ENCODE data around the gene PPARG.

Gene PPARG

DNA sequence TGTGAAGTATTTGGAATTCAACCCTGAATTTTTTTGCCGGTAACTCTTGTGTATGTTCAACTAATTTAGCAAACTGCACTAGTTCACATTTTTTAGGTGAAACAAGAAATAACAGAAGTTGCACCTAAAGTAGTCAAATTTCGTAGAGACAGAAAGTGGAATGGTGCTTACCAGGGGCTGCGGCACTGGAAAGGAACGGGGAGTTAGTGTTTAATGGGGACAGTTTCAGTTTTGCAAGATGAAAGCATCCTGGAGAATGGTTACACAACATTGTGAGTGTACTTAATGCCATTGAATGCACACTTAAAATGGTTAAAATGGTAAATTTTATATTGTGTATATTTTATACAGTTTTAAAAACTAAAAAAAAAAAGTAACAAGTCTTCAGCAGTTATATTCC, 27.4 kb downstream of the PPARG start:
- Mint-ChIP-seq H3K4me1 (ENCODE audit: low read depth) (no peaks in the 10 kb centered on the region), H3K4me3 (no peak overlapping the region), H3K36me3 (ENCODE audit: low read depth) (no peaks in the 10 kb centered on the region), H3K27me3 (ENCODE audit: low read depth) (peaks cover 12% of the 10 kb centered on the region), H3K27ac (no peak overlapping the region), H3K9me3 (no peaks in the 10 kb centered on the region)

GRCh38 chr3:12316729-12317351, 28.0 kb downstream of the PPARG start:
- H3K27me3 Mint-ChIP-seq (ENCODE audit: low read depth), result peaks cover 9% of the 10 kb centered on the region
- no peaks in the 10 kb centered on the region for H3K4me1 Mint-ChIP-seq (ENCODE audit: low read depth)
- no peaks in the 10 kb centered on the region for H3K36me3 Mint-ChIP-seq (ENCODE audit: low read depth)
- H3K27ac Mint-ChIP-seq, result no peak overlapping the region
- H3K9me3 Mint-ChIP-seq, result no peaks in the 10 kb centered on the region
- no peak overlapping the region for H3K4me3 Mint-ChIP-seq

GRCh38 chr3:12317914-12318313, 29.0 kb downstream of the PPARG start:
- no peaks in the 10 kb centered on the region for H3K4me1 Mint-ChIP-seq (ENCODE audit: low read depth)
- no peak overlapping the region for H3K4me3 Mint-ChIP-seq
- H3K27ac Mint-ChIP-seq, result no peak overlapping the region
- no peaks in the 10 kb centered on the region for H3K9me3 Mint-ChIP-seq
- peaks cover 13% of the 10 kb centered on the region for H3K27me3 Mint-ChIP-seq (ENCODE audit: low read depth)
- no peaks in the 10 kb centered on the region for H3K36me3 Mint-ChIP-seq (ENCODE audit: low read depth)

GRCh38 chr3:12318758-12319621, 30.1 kb downstream of the PPARG start:
- Mint-ChIP-seq H3K27ac (no peak overlapping the region), H3K9me3 (no peaks in the 10 kb centered on the region)

DNA sequence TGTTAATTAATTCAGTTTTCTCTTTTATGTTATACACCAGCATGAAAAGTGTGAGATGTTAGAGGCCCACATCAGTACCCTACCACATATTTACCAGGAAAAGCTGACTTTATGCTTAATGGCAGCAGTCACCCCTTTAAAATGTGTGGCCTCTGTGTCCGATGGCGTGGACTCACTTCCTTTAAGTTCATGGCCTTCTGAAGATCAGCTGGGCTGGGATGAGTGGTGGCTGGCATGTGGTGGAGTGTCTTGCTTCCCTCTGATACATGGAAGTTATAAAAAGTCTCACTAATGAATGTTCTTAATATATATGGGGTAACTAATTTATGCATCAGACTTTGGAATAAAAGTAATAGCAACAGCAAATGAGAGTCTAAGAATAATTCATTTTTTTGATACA, 32.1 kb downstream of the PPARG start:
- Mint-ChIP-seq H3K4me1 (ENCODE audit: low read depth) (peaks cover 1% of the 10 kb centered on the region), H3K36me3 (ENCODE audit: low read depth) (no peaks in the 10 kb centered on the region), H3K4me3 (no peak overlapping the region), H3K27me3 (ENCODE audit: low read depth) (peaks cover 14% of the 10 kb centered on the region), H3K9me3 (no peaks in the 10 kb centered on the region), H3K27ac (no peak overlapping the region)

More at GRCh38 chr3:12318758-12319621, 30.1 kb downstream of the PPARG start:
- Mint-ChIP-seq H3K36me3 (ENCODE audit: low read depth) (no peaks in the 10 kb centered on the region), H3K27me3 (ENCODE audit: low read depth) (peaks cover 17% of the 10 kb centered on the region), H3K4me1 (ENCODE audit: low read depth) (no peaks in the 10 kb centered on the region), H3K4me3 (no peak overlapping the region)

DNA sequence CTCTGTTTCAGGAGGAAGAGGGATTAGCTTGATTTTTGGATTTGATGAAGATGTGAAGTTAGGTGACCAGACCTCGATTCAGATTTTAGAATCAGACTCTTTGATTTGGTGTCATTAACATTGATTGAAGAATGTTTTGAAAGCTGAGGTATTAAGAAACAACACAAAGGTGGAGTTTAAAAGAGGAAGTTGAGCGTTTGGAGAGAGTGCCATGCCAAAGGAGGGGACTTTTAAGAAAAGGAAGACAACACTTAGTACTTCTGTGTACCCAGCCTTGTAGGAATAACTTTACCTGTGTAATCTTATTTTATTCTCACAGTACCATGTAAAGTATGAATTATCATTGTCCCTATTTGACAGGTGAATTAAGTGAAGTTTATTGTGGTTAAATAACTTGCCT, 34.4 kb downstream of the PPARG start:
- Mint-ChIP-seq H3K27me3 (ENCODE audit: low read depth) (peaks cover 19% of the 10 kb centered on the region), H3K4me1 (ENCODE audit: low read depth) (peaks cover 2% of the 10 kb centered on the region), H3K36me3 (ENCODE audit: low read depth) (no peaks in the 10 kb centered on the region), H3K9me3 (no peaks in the 10 kb centered on the region), H3K27ac (no peak overlapping the region), H3K4me3 (no peak overlapping the region)

DNA sequence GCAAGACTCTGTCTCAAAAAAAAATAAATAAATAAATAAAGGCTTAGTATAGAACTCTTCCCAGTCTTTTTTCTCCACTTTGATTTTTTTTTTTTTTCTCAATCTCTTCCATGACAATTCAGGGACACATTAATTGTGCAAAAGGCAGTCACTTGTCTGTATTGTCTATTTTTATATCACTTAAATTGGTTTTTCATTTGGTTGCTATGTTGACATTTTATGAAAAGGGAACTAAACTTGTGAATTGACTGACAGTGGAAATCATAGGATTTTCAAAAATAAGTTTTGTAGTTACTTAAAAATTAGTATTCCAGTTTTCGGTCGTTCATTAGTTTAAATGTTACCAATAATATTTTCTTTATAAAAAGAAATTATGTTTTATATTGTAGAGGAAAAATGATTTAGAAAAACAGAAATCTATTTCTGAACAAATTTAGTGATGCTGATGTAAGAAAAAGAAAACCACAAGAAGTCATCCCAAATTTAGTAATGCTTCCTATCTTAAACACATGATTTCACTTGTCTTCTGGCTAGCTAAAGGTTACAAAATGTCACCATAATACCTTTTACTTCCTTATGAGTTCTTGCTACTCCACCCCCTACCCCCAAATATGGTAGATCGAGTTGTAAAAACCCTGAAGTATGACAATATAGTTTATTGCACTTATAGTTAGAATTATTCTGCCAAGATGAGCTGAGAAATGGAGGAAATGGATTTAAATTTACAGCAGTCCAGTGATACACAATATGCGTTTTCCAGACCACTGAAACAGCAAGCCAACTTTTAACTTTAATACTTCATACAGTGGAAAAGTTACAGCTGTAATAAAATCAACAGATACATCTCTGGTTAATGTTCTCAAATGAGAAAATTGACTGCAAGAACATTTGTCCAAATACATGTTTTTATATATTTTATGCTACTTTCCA, 37.0 kb downstream of the PPARG start:
- Mint-ChIP-seq H3K27me3 (ENCODE audit: low read depth) (peaks cover 19% of the 10 kb centered on the region), H3K4me3 (no peak overlapping the region), H3K27ac (no peak overlapping the region), H3K9me3 (no peaks in the 10 kb centered on the region), H3K4me1 (ENCODE audit: low read depth) (peaks cover 2% of the 10 kb centered on the region), H3K36me3 (ENCODE audit: low read depth) (no peaks in the 10 kb centered on the region)

- Mint-ChIP-seq H3K27me3 (ENCODE audit: low read depth) (peaks cover 19% of the 10 kb centered on the region), H3K4me1 (ENCODE audit: low read depth) (peaks cover 2% of the 10 kb centered on the region), H3K27ac (no peak overlapping the region), H3K9me3 (no peaks in the 10 kb centered on the region), H3K36me3 (ENCODE audit: low read depth) (no peaks in the 10 kb centered on the region), H3K4me3 (no peak overlapping the region)
These were observed 38.2 kb downstream of the PPARG start for GRCh38 chr3:12327021-12327420.

DNA sequence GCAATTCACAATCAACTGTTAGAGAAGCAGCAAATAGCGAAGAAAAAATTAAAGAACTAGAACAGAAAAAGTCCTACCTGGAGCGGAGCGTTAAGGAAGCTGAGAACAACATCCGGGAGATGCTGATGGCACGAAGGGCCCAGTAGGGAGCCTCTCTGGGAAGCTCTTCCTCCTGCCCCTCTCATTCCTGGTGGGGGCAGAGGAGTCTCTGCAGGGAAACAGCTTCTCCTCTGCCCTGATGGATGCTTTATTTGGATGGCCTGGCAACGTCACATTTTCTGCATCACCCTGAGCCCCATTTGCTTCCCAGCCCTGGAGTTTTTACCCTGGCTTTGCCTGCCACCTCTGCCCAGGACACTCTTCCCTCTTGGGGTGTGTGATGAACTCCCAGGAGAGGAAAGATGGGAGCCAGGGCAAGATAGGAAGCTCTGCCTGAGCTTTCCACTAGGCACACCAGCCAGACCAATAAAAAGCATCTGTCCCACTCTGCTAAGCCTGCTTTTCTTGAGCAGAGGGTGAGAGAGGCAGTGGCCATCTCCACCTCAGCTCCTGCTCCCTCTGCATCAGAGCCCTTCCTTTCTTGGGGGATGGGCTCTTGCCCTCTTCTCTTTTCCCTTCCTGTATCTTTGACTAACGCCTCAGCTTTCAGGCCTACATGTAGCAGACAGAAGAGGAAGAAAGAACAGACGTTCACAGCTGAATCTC, 39.4 kb downstream of the PPARG start:
- Mint-ChIP-seq H3K27me3 (ENCODE audit: low read depth) (peaks cover 10% of the 10 kb centered on the region), H3K4me1 (ENCODE audit: low read depth) (peaks cover 2% of the 10 kb centered on the region), H3K36me3 (ENCODE audit: low read depth) (no peaks in the 10 kb centered on the region), H3K9me3 (no peaks in the 10 kb centered on the region), H3K27ac (no peak overlapping the region), H3K4me3 (no peak overlapping the region)

DNA sequence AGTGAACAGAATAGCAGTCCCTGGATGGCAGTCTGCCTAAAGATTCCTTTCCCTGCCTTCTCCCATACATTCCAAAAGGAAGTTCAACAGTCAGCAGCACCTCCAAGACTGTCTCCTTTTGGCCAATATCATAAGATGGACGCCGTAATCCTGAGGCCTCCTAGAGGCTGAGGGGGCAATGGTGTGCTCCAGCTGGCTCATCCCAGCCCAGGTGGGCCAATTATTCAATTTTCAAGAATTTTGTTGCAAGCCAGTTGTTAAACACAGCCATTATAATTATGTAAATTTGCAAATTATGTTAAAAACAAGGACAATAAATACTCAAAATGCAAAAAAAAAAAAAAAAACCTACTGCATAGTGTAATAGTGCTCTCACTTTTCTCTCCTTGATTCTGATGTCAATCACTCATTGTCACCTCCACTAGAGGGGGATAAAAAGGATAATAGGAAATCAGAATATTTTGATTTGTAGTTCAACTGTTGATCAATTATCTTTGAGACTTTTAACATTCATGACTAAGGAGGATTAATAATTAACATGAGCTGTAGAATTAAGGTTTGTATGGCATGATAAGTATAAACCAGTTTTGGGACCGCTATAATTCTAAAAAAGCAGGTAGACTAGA, 40.1 kb downstream of the PPARG start:
- Mint-ChIP-seq H3K9me3 (no peaks in the 10 kb centered on the region), H3K36me3 (ENCODE audit: low read depth) (no peaks in the 10 kb centered on the region), H3K4me3 (no peak overlapping the region)

DNA sequence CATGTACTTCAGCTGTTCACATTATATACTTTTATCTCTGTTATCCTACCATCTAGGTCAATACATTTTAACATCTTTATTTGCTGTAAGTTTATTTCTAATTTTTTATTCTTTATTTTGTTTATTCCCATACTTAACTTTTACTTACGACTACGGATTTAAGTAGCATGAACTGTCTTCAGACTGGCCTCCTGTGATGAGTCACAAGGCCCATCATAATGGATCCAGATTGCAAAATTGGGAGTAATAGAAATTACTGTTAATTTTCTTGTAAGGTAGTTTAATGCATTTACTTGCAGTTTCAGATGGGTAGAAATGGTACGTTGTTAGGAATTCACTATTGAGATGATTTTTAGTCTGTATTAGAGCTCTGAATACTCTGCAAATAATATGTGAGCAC, 45.9 kb downstream of the PPARG start:
- no peak overlapping the region for H3K4me3 Mint-ChIP-seq
- H3K9me3 Mint-ChIP-seq, result no peaks in the 10 kb centered on the region
- no peaks in the 10 kb centered on the region for H3K27me3 Mint-ChIP-seq (ENCODE audit: low read depth)
- no peaks in the 10 kb centered on the region for H3K36me3 Mint-ChIP-seq (ENCODE audit: low read depth)
- H3K4me1 Mint-ChIP-seq (ENCODE audit: low read depth), result peaks cover 10% of the 10 kb centered on the region
- H3K27ac Mint-ChIP-seq, result no peak overlapping the region

More for the DNA sequence above, 40.1 kb downstream of the PPARG start:
- Mint-ChIP-seq H3K27me3 (ENCODE audit: low read depth) (peaks cover 10% of the 10 kb centered on the region), H3K4me1 (ENCODE audit: low read depth) (peaks cover 2% of the 10 kb centered on the region), H3K27ac (no peak overlapping the region)

GRCh38 chr3:12335421-12335820, 46.6 kb downstream of the PPARG start:
- H3K4me1 Mint-ChIP-seq (ENCODE audit: low read depth), result peaks cover 10% of the 10 kb centered on the region
- no peaks in the 10 kb centered on the region for H3K9me3 Mint-ChIP-seq
- H3K27me3 Mint-ChIP-seq (ENCODE audit: low read depth), result no peaks in the 10 kb centered on the region
- H3K27ac Mint-ChIP-seq, result no peak overlapping the region
- H3K4me3 Mint-ChIP-seq, result no peak overlapping the region
- no peaks in the 10 kb centered on the region for H3K36me3 Mint-ChIP-seq (ENCODE audit: low read depth)

GRCh38 chr3:12336099-12336498, 47.2 kb downstream of the PPARG start:
- Mint-ChIP-seq H3K4me3 (no peak overlapping the region), H3K4me1 (ENCODE audit: low read depth) (peaks cover 10% of the 10 kb centered on the region), H3K9me3 (no peaks in the 10 kb centered on the region), H3K36me3 (ENCODE audit: low read depth) (no peaks in the 10 kb centered on the region), H3K27me3 (ENCODE audit: low read depth) (no peaks in the 10 kb centered on the region), H3K27ac (peak overlapping the region; percentile 3)

All from T-helper 1 cell treated with Interleukin-12 subunit alpha and Interleukin-12 subunit beta and Interleukin-4 antibody, amounts not matched to agents 30 μg/mL and 1 μg/mL, for 36 hours (primary cell).